Measurements from ENCODE around the gene GPR37. TPM values are rescaled to one million over a fixed set of nuclear protein-coding genes. Genes with fewer than 3 reads are reported as not detected.

Gene GPR37
- total RNA-seq, 1 donor from 2014 or later, result 9.8 TPM

DNA sequence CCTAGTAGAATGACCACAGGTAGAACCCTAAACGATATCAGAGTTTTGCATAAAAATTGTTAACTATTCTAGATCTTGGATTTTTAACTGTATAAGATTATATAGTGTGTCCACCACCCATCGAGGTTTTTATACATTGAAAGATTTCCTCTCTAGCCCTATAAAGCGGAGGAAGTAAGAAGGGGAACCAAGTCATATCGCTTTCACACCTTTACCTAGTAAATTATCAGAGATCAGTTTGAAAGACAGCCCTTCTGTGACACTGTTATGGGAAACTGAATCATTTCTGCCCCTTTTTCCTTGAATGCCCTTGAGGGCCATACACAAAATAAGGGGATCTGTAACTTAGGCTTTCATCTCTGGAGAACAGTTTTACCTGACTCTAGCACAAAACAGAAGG is 8.3 kb upstream of the GPR37 start:
- Histone ChIP-seq H2AFZ (ENCODE audit: low read depth, low read length) (no peak overlapping the region), H3K9me3 (ENCODE audit: insufficient read depth, low read depth, low read length) (no peaks in the 10 kb centered on the region), H3K4me2 (ENCODE audit: low read length) (no peak overlapping the region), H3K36me3 (ENCODE audit: insufficient read depth, low read length) (no peaks in the 10 kb centered on the region), H4K20me1 (ENCODE audit: insufficient read depth, low read length) (no peaks in the 10 kb centered on the region), H3K4me3 (ENCODE audit: insufficient read depth, low read depth, low read length) (no peak overlapping the region), H3K27ac (ENCODE audit: low read depth, low read length) (no peak overlapping the region), H3K79me2 (ENCODE audit: insufficient read depth, low read length) (no peaks in the 10 kb centered on the region), H3K9ac (ENCODE audit: low read length) (no peak overlapping the region), H3K27me3 (ENCODE audit: insufficient read depth, low read length) (no peaks in the 10 kb centered on the region), H3K4me1 (ENCODE audit: insufficient read depth, low read length) (no peaks in the 10 kb centered on the region)
- Mint-ChIP-seq H3K4me1 (ENCODE audit: low read depth, unreplicated experiment) (no peaks in the 10 kb centered on the region), H3K27me3 (ENCODE audit: low read depth, unreplicated experiment) (no peaks in the 10 kb centered on the region), H3K4me3 (ENCODE audit: unreplicated experiment) (no peak overlapping the region), H3K9me3 (ENCODE audit: unreplicated experiment) (no peaks in the 10 kb centered on the region), H3K27ac (ENCODE audit: unreplicated experiment) (no peak overlapping the region), H3K36me3 (ENCODE audit: low read depth, unreplicated experiment) (no peaks in the 10 kb centered on the region)
- DNase-seq (ENCODE audit: low read depth) (no peak), FAIRE-seq (no peak)
- TF ChIP-seq, protein P1, sequence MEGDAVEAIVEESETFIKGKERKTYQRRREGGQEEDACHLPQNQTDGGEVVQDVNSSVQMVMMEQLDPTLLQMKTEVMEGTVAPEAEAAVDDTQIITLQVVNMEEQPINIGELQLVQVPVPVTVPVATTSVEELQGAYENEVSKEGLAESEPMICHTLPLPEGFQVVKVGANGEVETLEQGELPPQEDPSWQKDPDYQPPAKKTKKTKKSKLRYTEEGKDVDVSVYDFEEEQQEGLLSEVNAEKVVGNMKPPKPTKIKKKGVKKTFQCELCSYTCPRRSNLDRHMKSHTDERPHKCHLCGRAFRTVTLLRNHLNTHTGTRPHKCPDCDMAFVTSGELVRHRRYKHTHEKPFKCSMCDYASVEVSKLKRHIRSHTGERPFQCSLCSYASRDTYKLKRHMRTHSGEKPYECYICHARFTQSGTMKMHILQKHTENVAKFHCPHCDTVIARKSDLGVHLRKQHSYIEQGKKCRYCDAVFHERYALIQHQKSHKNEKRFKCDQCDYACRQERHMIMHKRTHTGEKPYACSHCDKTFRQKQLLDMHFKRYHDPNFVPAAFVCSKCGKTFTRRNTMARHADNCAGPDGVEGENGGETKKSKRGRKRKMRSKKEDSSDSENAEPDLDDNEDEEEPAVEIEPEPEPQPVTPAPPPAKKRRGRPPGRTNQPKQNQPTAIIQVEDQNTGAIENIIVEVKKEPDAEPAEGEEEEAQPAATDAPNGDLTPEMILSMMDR (IDR thresholded peaks at IDR 0.05; ENCODE audit: insufficient read depth, low read depth, low read length), result no peak
- no peak for TF ChIP-seq EZH2 (IDR thresholded peaks at IDR 0.05; ENCODE audit: insufficient read depth, low read length)

DNA sequence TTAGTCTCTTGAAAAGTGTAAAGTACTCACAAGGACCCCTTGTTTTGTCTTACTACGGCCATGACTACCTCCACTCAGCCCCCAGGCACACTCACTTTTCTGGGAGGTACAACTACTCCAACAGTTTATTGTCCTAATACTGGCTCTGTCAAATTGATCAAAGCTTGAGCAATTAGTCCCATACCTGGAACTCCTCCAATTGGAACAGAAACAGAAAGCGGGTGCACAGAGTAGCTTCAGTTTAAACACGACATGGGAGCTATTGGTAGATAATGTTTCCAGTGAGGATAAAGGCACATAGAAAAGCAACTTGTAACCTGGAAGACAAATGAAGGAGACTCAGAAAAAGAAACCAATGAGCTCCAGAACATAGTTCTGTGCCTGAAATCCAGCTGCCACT is 7.7 kb upstream of the GPR37 start:
- no peaks in the 10 kb centered on the region for H3K4me1 Mint-ChIP-seq (ENCODE audit: low read depth, unreplicated experiment)
- TF ChIP-seq EZH2 (IDR thresholded peaks at IDR 0.05; ENCODE audit: insufficient read depth, low read length), result no peak
- TF ChIP-seq, protein P1 (IDR thresholded peaks at IDR 0.05; ENCODE audit: insufficient read depth, low read depth, low read length), result no peak
- Histone ChIP-seq H3K27me3 (ENCODE audit: insufficient read depth, low read length) (no peaks in the 10 kb centered on the region), H2AFZ (ENCODE audit: low read depth, low read length) (no peak overlapping the region), H3K4me1 (ENCODE audit: insufficient read depth, low read length) (no peaks in the 10 kb centered on the region), H4K20me1 (ENCODE audit: insufficient read depth, low read length) (no peaks in the 10 kb centered on the region), H3K9me3 (ENCODE audit: insufficient read depth, low read depth, low read length) (no peaks in the 10 kb centered on the region), H3K27ac (ENCODE audit: low read depth, low read length) (no peak overlapping the region), H3K79me2 (ENCODE audit: insufficient read depth, low read length) (no peaks in the 10 kb centered on the region), H3K4me3 (ENCODE audit: insufficient read depth, low read depth, low read length) (no peak overlapping the region), H3K36me3 (ENCODE audit: insufficient read depth, low read length) (no peaks in the 10 kb centered on the region), H3K4me2 (ENCODE audit: low read length) (no peak overlapping the region), H3K9ac (ENCODE audit: low read length) (no peak overlapping the region)
- H3K4me3 Mint-ChIP-seq (ENCODE audit: unreplicated experiment), result no peak overlapping the region
- no peaks in the 10 kb centered on the region for H3K36me3 Mint-ChIP-seq (ENCODE audit: low read depth, unreplicated experiment)
- no peaks in the 10 kb centered on the region for H3K9me3 Mint-ChIP-seq (ENCODE audit: unreplicated experiment)
- no peak overlapping the region for H3K27ac Mint-ChIP-seq (ENCODE audit: unreplicated experiment)
- FAIRE-seq (no peak), DNase-seq (ENCODE audit: low read depth) (no peak)
- no peaks in the 10 kb centered on the region for H3K27me3 Mint-ChIP-seq (ENCODE audit: low read depth, unreplicated experiment)

DNA sequence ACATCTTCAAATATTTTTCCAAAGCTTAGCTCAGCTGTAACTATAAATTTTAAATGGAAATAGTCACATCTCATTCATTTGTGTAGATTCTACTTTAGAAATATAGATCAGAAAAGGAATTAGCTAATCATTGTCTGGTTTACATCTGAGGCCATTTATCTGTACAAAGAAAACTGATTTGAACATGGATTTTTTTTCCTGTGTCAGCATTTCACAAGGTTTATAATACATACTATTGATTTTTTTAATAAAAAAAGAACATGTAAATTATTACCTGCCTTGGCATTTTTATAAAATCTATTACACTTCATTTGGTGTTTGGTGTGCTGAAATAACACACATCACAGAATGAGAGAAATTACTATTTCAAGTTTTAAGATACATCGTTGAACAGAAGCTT is 3.5 kb upstream of the GPR37 start:
- Histone ChIP-seq H3K27ac (ENCODE audit: low read depth, low read length) (no peak overlapping the region), H3K9me3 (ENCODE audit: insufficient read depth, low read depth, low read length) (peaks cover 3% of the 10 kb centered on the region), H4K20me1 (ENCODE audit: insufficient read depth, low read length) (no peaks in the 10 kb centered on the region), H3K4me3 (ENCODE audit: insufficient read depth, low read depth, low read length) (no peak overlapping the region), H3K9ac (ENCODE audit: low read length) (no peak overlapping the region), H3K27me3 (ENCODE audit: insufficient read depth, low read length) (peaks cover 12% of the 10 kb centered on the region), H3K36me3 (ENCODE audit: insufficient read depth, low read length) (no peaks in the 10 kb centered on the region), H2AFZ (ENCODE audit: low read depth, low read length) (no peak overlapping the region), H3K4me2 (ENCODE audit: low read length) (no peak overlapping the region), H3K79me2 (ENCODE audit: insufficient read depth, low read length) (no peaks in the 10 kb centered on the region), H3K4me1 (ENCODE audit: insufficient read depth, low read length) (peaks cover 8% of the 10 kb centered on the region)
- no peak for TF ChIP-seq EZH2 (IDR thresholded peaks at IDR 0.05; ENCODE audit: insufficient read depth, low read length)
- TF ChIP-seq, protein P1 (IDR thresholded peaks at IDR 0.05; ENCODE audit: insufficient read depth, low read depth, low read length), result no peak
- DNase-seq (ENCODE audit: low read depth) (no peak), FAIRE-seq (no peak)
- Mint-ChIP-seq H3K27ac (ENCODE audit: unreplicated experiment) (no peak overlapping the region), H3K4me1 (ENCODE audit: low read depth, unreplicated experiment) (no peaks in the 10 kb centered on the region), H3K9me3 (ENCODE audit: unreplicated experiment) (no peaks in the 10 kb centered on the region), H3K4me3 (ENCODE audit: unreplicated experiment) (no peak overlapping the region), H3K27me3 (ENCODE audit: low read depth, unreplicated experiment) (no peaks in the 10 kb centered on the region), H3K36me3 (ENCODE audit: low read depth, unreplicated experiment) (no peaks in the 10 kb centered on the region)
